Endothelial cell (in vitro differentiated cells): ENCODE measurements around the gene BPI. TPM values are rescaled to one million over a fixed set of nuclear protein-coding genes. Genes with fewer than 3 reads are reported as not detected.

Source experiments
- DNase-seq: peaks from one replicate; pipeline ENCODE4 v3.0.0; 2021; ENCODE audit warnings: low spot score
- H3K27ac Mint-ChIP-seq: one replicate; pipeline ENCODE4 v1.8.0; 2021; ENCODE audit warnings: mixed read lengths, inconsistent platforms; ENCODE audit not compliant: unreplicated experiment
- H3K27me3 Mint-ChIP-seq: one replicate; pipeline ENCODE4 v1.8.0; 2021; ENCODE audit warnings: mild to moderate bottlenecking, moderate library complexity, mixed read lengths, inconsistent platforms; ENCODE audit not compliant: unreplicated experiment
- H3K36me3 Mint-ChIP-seq: one replicate; pipeline ENCODE4 v1.8.0; 2021; ENCODE audit warnings: mild to moderate bottlenecking, low read depth, mixed read lengths, inconsistent platforms; ENCODE audit not compliant: unreplicated experiment
- H3K4me1 Mint-ChIP-seq: one replicate; pipeline ENCODE4 v1.8.0; 2021; ENCODE audit warnings: mild to moderate bottlenecking, mixed read lengths, inconsistent platforms; ENCODE audit not compliant: unreplicated experiment
- H3K4me3 Mint-ChIP-seq: one replicate; pipeline ENCODE4 v1.8.0; 2021; ENCODE audit warnings: mild to moderate bottlenecking, mixed read lengths, inconsistent platforms; ENCODE audit not compliant: unreplicated experiment
- H3K9me3 Mint-ChIP-seq: one replicate; pipeline ENCODE4 v1.8.0; 2021; ENCODE audit warnings: mixed read lengths, inconsistent platforms; ENCODE audit not compliant: unreplicated experiment
- total RNA-seq: library from RNA; stranded (reverse); fragmentation: NEBNext Ultra II Directional; extraction: Animal tissue kit (Norgen Biotek cat#: 25700); gene quantifications from one replicate; pipeline ENCODE4 v1.2.1, GENCODE V29; 2021; ENCODE audit not compliant: unreplicated experiment
- TF ChIP-seq, protein P1 (sequence below): fragments of 200-600 bp; sonication (generic); IDR thresholded peaks from one replicate; pipeline ENCODE4 v1.5.0; 2021; ENCODE audit warnings: antibody characterized with exemption; ENCODE audit not compliant: unreplicated experiment

The BPI gene
- total RNA-seq, 1 donor from 2014 or later = not detected

DNA sequence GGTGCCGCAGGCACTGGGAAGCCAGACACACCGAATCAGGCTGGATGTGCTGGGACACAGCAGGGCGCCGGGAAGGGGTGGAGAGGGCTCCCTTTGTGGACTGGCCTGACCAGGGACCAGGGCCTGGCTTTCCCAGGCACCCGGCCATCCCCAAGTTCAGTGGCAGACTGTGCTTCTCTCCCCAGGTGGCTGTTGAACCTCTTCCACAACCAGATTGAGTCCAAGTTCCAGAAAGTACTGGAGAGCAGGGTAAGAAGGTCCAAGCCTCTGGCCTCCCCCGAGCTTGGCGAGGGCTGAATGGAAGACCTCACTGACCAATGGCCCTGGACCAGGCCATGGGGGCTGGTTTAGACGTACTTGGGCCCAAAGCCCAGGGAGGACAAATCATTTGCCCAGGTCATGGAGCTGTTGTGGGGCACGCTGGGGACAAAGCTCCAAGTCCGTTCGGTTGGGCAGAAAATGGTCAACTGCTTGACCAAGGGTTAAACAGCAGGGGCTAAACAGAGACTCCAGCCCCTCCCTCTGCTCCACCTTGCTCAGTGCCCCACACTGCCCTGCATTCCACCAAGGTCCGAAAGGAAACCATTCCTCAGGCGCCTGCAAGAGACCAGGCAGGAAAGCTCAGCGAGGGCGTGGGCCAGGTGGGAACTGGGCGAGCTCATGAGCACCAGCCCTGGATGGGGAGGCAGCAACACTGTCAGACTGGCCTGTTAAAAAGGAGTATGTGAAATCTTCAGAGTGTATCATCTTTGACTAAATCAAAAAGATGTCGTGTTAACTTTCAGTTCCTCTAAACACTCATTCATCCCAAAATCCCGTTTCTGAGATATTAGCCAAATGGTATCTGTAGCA is 51.4 kb downstream of the BPI start:
- Mint-ChIP-seq H3K4me3 (no peak overlapping the region), H3K27ac (no peak overlapping the region), H3K4me1 (peaks cover 15% of the 10 kb centered on the region), H3K36me3 (no peaks in the 10 kb centered on the region), H3K9me3 (no peaks in the 10 kb centered on the region), H3K27me3 (no peaks in the 10 kb centered on the region)
- no peak for DNase-seq
- TF ChIP-seq, protein P1, sequence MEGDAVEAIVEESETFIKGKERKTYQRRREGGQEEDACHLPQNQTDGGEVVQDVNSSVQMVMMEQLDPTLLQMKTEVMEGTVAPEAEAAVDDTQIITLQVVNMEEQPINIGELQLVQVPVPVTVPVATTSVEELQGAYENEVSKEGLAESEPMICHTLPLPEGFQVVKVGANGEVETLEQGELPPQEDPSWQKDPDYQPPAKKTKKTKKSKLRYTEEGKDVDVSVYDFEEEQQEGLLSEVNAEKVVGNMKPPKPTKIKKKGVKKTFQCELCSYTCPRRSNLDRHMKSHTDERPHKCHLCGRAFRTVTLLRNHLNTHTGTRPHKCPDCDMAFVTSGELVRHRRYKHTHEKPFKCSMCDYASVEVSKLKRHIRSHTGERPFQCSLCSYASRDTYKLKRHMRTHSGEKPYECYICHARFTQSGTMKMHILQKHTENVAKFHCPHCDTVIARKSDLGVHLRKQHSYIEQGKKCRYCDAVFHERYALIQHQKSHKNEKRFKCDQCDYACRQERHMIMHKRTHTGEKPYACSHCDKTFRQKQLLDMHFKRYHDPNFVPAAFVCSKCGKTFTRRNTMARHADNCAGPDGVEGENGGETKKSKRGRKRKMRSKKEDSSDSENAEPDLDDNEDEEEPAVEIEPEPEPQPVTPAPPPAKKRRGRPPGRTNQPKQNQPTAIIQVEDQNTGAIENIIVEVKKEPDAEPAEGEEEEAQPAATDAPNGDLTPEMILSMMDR = no peak

DNA sequence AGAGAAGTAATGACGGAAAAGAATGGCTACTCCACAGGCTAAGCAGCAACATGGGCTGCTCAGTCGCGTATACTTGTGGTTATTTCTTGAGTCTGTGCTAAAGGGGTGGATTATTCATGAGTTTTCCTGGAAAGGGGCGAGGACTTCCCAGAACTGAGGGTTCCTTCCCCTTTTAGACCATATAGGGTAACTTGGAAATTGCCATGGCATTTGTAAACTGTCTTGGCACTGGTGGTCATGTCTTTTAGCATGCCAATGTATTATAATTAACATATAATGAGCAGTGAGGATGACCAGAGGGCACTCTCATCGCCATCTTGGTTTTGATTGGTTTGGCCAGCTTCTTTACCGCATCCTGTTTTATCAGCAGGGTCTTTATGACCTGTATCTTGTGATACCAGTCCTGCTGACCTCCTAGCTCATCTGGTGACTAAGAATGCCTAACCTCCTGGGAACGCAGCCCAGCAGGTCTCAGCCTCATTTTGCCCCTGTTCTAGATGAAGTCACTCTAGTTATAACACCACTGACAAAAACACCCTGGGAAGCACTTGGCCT is 53.8 kb downstream of the BPI start:
- Mint-ChIP-seq H3K27me3 (no peaks in the 10 kb centered on the region), H3K4me1 (peaks cover 9% of the 10 kb centered on the region), H3K27ac (no peak overlapping the region), H3K9me3 (no peaks in the 10 kb centered on the region), H3K36me3 (no peaks in the 10 kb centered on the region), H3K4me3 (no peak overlapping the region)
- TF ChIP-seq, protein P1 = no peak
- no peak for DNase-seq

DNA sequence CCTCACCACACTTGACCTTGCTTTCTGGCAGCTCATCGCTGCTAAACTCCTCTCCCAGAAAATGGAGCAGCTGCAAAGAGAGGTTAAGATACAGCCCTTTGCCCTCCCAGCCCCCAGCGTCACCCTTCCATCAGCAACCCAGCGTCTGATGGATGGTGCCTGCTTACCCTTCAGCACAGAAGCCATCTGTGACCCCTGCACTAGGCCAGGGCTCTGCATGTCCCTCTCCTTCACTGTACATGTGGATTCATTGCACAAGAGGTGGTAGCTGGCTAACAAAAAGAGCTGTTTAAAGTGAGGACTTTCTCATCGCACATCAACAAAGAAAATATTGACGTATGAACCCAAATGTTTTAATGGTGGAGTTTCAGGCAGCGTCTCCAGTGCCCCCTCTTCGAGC is 54.6 kb downstream of the BPI start:
- peaks cover under 1% of the 10 kb centered on the region for H3K4me1 Mint-ChIP-seq
- no peak for DNase-seq
- H3K9me3 Mint-ChIP-seq = no peaks in the 10 kb centered on the region
- no peaks in the 10 kb centered on the region for H3K27me3 Mint-ChIP-seq
- H3K4me3 Mint-ChIP-seq = no peak overlapping the region
- H3K27ac Mint-ChIP-seq = no peak overlapping the region
- no peaks in the 10 kb centered on the region for H3K36me3 Mint-ChIP-seq
- TF ChIP-seq, protein P1 = no peak

DNA sequence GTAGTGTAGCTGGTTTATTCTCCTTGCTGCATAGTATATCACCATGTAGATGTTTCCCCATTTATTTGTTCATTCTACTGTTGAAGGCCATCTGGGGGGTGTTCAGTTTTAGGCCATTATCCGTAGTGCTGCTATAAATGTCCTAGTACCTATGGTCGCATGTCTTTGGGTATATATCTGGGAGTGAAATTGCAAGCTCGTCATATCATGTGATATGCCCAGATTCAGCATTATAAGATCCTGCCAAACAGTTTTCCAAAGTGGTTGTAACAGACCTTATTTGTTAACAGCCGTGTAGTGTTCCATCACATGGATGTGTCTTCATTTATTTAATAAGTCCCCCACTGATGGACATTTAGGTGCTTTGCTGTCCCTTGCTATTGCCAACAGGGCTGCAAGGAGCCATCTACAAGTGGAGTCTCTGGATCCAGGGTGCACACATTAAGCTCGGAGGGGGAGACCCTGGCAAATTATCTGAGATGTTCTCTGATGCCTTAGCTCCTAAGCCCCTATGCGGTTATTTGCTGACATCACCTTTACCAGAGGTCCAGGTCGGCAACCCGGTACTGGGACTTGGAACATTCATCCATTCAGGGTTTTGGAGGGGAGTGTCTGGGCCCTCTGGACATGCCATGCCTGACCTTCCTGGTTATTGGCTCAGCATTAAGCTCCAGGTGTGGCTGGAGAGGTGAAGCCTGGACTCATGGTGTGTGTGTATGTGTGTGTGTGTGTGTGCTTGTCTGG is 59.2 kb downstream of the BPI start:
- Mint-ChIP-seq H3K4me3 (no peak overlapping the region), H3K27ac (no peak overlapping the region), H3K36me3 (no peaks in the 10 kb centered on the region), H3K9me3 (no peaks in the 10 kb centered on the region), H3K27me3 (peaks cover 2% of the 10 kb centered on the region), H3K4me1 (no peaks in the 10 kb centered on the region)
- TF ChIP-seq, protein P1 = no peak
- no peak for DNase-seq
